NT2/D1 (cell line): ENCODE measurements around the gene RAB4A.

Source experiments
- YY1 ChIP-seq: IDR thresholded peaks from 2 replicates; pipeline ENCODE4 v1.6.1; 2011; ENCODE audit not compliant: insufficient read length, insufficient read depth
- ZNF274 ChIP-seq: IDR thresholded peaks from 2 replicates; pipeline ENCODE4 v1.6.1; 2011; ENCODE audit warnings: mild to moderate bottlenecking, low read depth, low read length

DNA sequence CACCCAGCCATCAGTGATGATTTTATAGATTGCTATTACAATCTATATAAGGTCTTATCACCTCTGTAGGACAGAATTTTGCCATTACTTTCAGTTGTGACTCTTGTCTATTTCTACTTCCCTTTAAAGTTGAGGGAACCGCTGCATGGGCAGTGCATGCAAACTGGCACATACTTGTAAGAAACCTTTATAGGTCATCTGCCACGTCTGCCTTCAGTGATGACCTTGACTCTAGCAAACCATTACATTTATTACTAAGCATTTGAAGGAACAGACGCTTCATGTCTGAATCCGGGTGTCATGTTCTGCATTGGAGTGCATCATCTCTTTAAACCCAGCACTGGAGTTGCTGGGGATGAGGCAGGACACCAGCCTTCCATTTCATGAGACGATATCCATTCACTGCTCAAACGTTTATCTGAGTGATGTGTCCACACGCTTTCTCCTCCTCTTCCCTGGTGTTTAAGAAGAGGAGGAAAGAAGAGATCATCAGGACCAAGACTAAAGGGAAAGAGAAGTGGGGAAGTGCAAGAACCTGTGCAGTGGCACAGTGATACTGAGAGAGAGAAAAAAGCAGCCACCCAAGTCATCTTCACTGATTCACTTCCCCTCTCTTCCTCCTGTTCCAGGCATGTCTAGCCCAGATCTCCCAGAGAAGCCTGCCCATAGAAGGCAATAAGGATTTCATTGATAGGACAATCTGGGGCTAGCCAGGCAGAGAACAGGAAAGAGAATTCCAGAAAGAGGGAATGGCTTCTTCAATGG is 57.9 kb downstream of the RAB4A start:
- TF ChIP-seq YY1 (no peak), ZNF274 (no peak)
